ENCODE measurements around the gene MAST4. TPM values are rescaled to one million over a fixed set of nuclear protein-coding genes. Genes with fewer than 3 reads are reported as not detected.
A peak's percentile ranks its signal among the peaks of the same experiment; 100 is the strongest.

Gene MAST4
- total RNA-seq, 1 donor from 2014 or later, result 10.5 TPM

GRCh38 chr5:67214036-67214435, 617.8 kb downstream of the MAST4 start:
- Mint-ChIP-seq H3K4me3 (ENCODE audit: unreplicated experiment) (no peak overlapping the region), H3K27ac (ENCODE audit: unreplicated experiment) (no peak overlapping the region)
- DNase-seq (ENCODE audit: extremely low spot score, unreplicated experiment), result peak; percentile 44

GRCh38 chr5:67214707-67215447, 618.7 kb downstream of the MAST4 start:
- H3K36me3 Mint-ChIP-seq (ENCODE audit: unreplicated experiment), result no peaks in the 10 kb centered on the region
- no peak overlapping the region for H3K27ac Mint-ChIP-seq (ENCODE audit: unreplicated experiment)
- H3K4me3 Mint-ChIP-seq (ENCODE audit: unreplicated experiment), result no peak overlapping the region
- DNase-seq (ENCODE audit: extremely low spot score, unreplicated experiment), result peak; percentile 76
- TF ChIP-seq CTCF (IDR thresholded peaks at IDR 0.05), result no peak
- H3K27me3 Mint-ChIP-seq (ENCODE audit: unreplicated experiment), result peaks cover 14% of the 10 kb centered on the region
- peaks cover 17% of the 10 kb centered on the region for H3K4me1 Mint-ChIP-seq (ENCODE audit: unreplicated experiment)
- no peaks in the 10 kb centered on the region for H3K9me3 Mint-ChIP-seq (ENCODE audit: unreplicated experiment)

More at GRCh38 chr5:67214036-67214435, 617.8 kb downstream of the MAST4 start:
- Mint-ChIP-seq H3K4me1 (ENCODE audit: unreplicated experiment) (peaks cover 19% of the 10 kb centered on the region), H3K9me3 (ENCODE audit: unreplicated experiment) (no peaks in the 10 kb centered on the region), H3K36me3 (ENCODE audit: unreplicated experiment) (no peaks in the 10 kb centered on the region), H3K27me3 (ENCODE audit: unreplicated experiment) (peaks cover 11% of the 10 kb centered on the region)
- TF ChIP-seq CTCF (IDR thresholded peaks at IDR 0.05), result no peak

- no peaks in the 10 kb centered on the region for H3K9me3 Mint-ChIP-seq (ENCODE audit: unreplicated experiment)
- peak overlapping the region; percentile 43 for H3K27ac Mint-ChIP-seq (ENCODE audit: unreplicated experiment)
- peak overlapping the region; percentile 28 for H3K4me3 Mint-ChIP-seq (ENCODE audit: unreplicated experiment)
- H3K36me3 Mint-ChIP-seq (ENCODE audit: unreplicated experiment), result no peaks in the 10 kb centered on the region
- TF ChIP-seq CTCF (IDR thresholded peaks at IDR 0.05), result no peak
- peaks cover 12% of the 10 kb centered on the region for H3K27me3 Mint-ChIP-seq (ENCODE audit: unreplicated experiment)
- peaks cover 17% of the 10 kb centered on the region for H3K4me1 Mint-ChIP-seq (ENCODE audit: unreplicated experiment)
- peak; percentile 82 for DNase-seq (ENCODE audit: extremely low spot score, unreplicated experiment)
Observed at GRCh38 chr5:67215519-67216471, 619.6 kb downstream of the MAST4 start.

GRCh38 chr5:67216564-67216963, 620.4 kb downstream of the MAST4 start:
- Mint-ChIP-seq H3K27me3 (ENCODE audit: unreplicated experiment) (peaks cover 11% of the 10 kb centered on the region), H3K36me3 (ENCODE audit: unreplicated experiment) (no peaks in the 10 kb centered on the region), H3K9me3 (ENCODE audit: unreplicated experiment) (no peaks in the 10 kb centered on the region), H3K4me3 (ENCODE audit: unreplicated experiment) (no peak overlapping the region), H3K4me1 (ENCODE audit: unreplicated experiment) (peaks cover 17% of the 10 kb centered on the region), H3K27ac (ENCODE audit: unreplicated experiment) (no peak overlapping the region)
- DNase-seq (ENCODE audit: extremely low spot score, unreplicated experiment), result peak; percentile 5
- TF ChIP-seq CTCF (IDR thresholded peaks at IDR 0.05), result no peak

Data from osteocyte (in vitro differentiated cells).